Measurements from ENCODE around the gene SNRPB2.
A peak's percentile ranks its signal among the peaks of the same experiment; 100 is the strongest.

The SNRPB2 gene

GRCh38 chr20:16729565-16730460 lies at the start of gene SNRPB2:
TSS of gene SNRPB2 (plus strand) at chr20:16730026. CDS start at chr20:16731703, 1,677 bp downstream.
- peak; percentile 90 for DNase-seq (ENCODE audit: low spot score)

- DNase-seq (ENCODE audit: low spot score): no peak
These were observed 45.4 kb upstream of the SNRPB2 start for GRCh38 chr20:16684416-16684815.

- DNase-seq (ENCODE audit: low spot score): no peak
These were observed 39.9 kb upstream of the SNRPB2 start for GRCh38 chr20:16689906-16690305.

GRCh38 chr20:16691381-16691780 lies 38.4 kb upstream of the SNRPB2 start:
- no peak for DNase-seq (ENCODE audit: low spot score)

- DNase-seq (ENCODE audit: low spot score): no peak
These were observed 37.8 kb upstream of the SNRPB2 start for GRCh38 chr20:16692009-16692408.

GRCh38 chr20:16692442-16692841 lies 37.4 kb upstream of the SNRPB2 start:
- DNase-seq (ENCODE audit: low spot score): no peak

GRCh38 chr20:16693278-16693677 lies 36.5 kb upstream of the SNRPB2 start:
- no peak for DNase-seq (ENCODE audit: low spot score)

GRCh38 chr20:16694161-16694560 lies 35.7 kb upstream of the SNRPB2 start:
- no peak for DNase-seq (ENCODE audit: low spot score)

GRCh38 chr20:16695628-16696027 lies 34.2 kb upstream of the SNRPB2 start:
- no peak for DNase-seq (ENCODE audit: low spot score)

GRCh38 chr20:16699293-16699692 lies 30.5 kb upstream of the SNRPB2 start:
- DNase-seq (ENCODE audit: low spot score): no peak

GRCh38 chr20:16701296-16701695 lies 28.5 kb upstream of the SNRPB2 start:
- peak; percentile 31 for DNase-seq (ENCODE audit: low spot score)

GRCh38 chr20:16703570-16703969 lies 26.3 kb upstream of the SNRPB2 start:
- no peak for DNase-seq (ENCODE audit: low spot score)

- no peak for DNase-seq (ENCODE audit: low spot score)
These were observed 22.2 kb upstream of the SNRPB2 start for GRCh38 chr20:16707674-16708073.

- DNase-seq (ENCODE audit: low spot score): no peak
These were observed 21.2 kb upstream of the SNRPB2 start for GRCh38 chr20:16708602-16709001.

- DNase-seq (ENCODE audit: low spot score): peak; percentile 40
These were observed 20.8 kb upstream of the SNRPB2 start for GRCh38 chr20:16709017-16709416.

- DNase-seq (ENCODE audit: low spot score): no peak
These were observed 19.0 kb upstream of the SNRPB2 start for GRCh38 chr20:16710781-16711180.

- no peak for DNase-seq (ENCODE audit: low spot score)
These were observed 18.1 kb upstream of the SNRPB2 start for GRCh38 chr20:16711661-16712258.

- no peak for DNase-seq (ENCODE audit: low spot score)
These were observed 17.3 kb upstream of the SNRPB2 start for GRCh38 chr20:16712511-16712947.

- no peak for DNase-seq (ENCODE audit: low spot score)
These were observed 16.8 kb upstream of the SNRPB2 start for GRCh38 chr20:16713066-16713465.

- DNase-seq (ENCODE audit: low spot score): no peak
These were observed 15.6 kb upstream of the SNRPB2 start for GRCh38 chr20:16714242-16714641.

GRCh38 chr20:16714751-16715150 lies 15.1 kb upstream of the SNRPB2 start:
- no peak for DNase-seq (ENCODE audit: low spot score)

- DNase-seq (ENCODE audit: low spot score): no peak
These were observed 10.4 kb upstream of the SNRPB2 start for GRCh38 chr20:16719421-16719820.

GRCh38 chr20:16729080-16729479 lies 746 bp upstream of the SNRPB2 start:
- DNase-seq (ENCODE audit: low spot score): no peak
